ENCODE results near the gene HEG1. TPM values are rescaled to one million over a fixed set of nuclear protein-coding genes. Genes with fewer than 3 reads are reported as not detected.

Gene HEG1
- total and polyA plus RNA-seq, 2 of the 8 experiments (the other 6 are each of a cell fraction or from before 2014, with no cell fraction given) = 5.3 to 9.7 TPM

- H2AK5ac ChIP-seq (ENCODE audit: low read depth, low read length) = no peak overlapping the region
- no peak overlapping the region for H4K8ac ChIP-seq (ENCODE audit: extremely low read depth, insufficient read depth, low read length)
- no peaks in the 10 kb centered on the region for H3K79me2 ChIP-seq (ENCODE audit: control insufficient read depth in 1 of 2, insufficient read depth in 2 of 2, low read length in 2 of 2)
- no peak overlapping the region for H3K4me3 ChIP-seq (ENCODE audit: extremely low read depth in 1 of 4, insufficient read depth in 2 of 4, low read depth in 3 of 4, low read length in 4 of 4)
- TF ChIP-seq RBBP5 (IDR thresholded peaks at IDR 0.05; ENCODE audit: borderline replicate concordance, low read depth, low read length) (no peak), POLR2AphosphoS5 (IDR thresholded peaks at IDR 0.05; ENCODE audit: low read depth, low read length) (no peak), CBX5 (IDR thresholded peaks at IDR 0.05; ENCODE audit: low read depth, low read length) (no peak)
- H3K27ac ChIP-seq (ENCODE audit: low read depth, low read length) = no peak overlapping the region
- H3K23me2 ChIP-seq (ENCODE audit: low read depth, low read length) = no peaks in the 10 kb centered on the region; the same call in 1 of the 2 replicates
- H2BK120ac ChIP-seq (replicated peaks; ENCODE audit: low read depth, low read length) = no peak overlapping the region
- no peak overlapping the region for H4K5ac ChIP-seq (ENCODE audit: insufficient read length, low read depth, low read length)
- no peak overlapping the region for H3K9ac ChIP-seq (replicated peaks in 1 of 4; ENCODE audit: extremely low read depth in 1 of 4, low read depth in 3 of 4, low read length in 3 of 4)
- no peak overlapping the region for H3K18ac ChIP-seq (ENCODE audit: extremely low read depth, low read length)
- no peak overlapping the region for H3K56ac ChIP-seq (replicated peaks; ENCODE audit: insufficient read length, low read depth, low read length)
- no peak for DNase-seq (ENCODE audit: low read depth in 1 of 2, low spot score in 2 of 2)
- H4K91ac ChIP-seq (replicated peaks; ENCODE audit: insufficient read length, low read length) = no peak overlapping the region
- H2AFZ ChIP-seq (ENCODE audit: low read length) = no peak overlapping the region
- H3K79me1 ChIP-seq (ENCODE audit: low read depth, low read length) = no peaks in the 10 kb centered on the region
- H3K27me3 ChIP-seq (replicated peaks in 1 of 4; ENCODE audit: control insufficient read depth in 3 of 4, extremely low read depth in 1 of 4, insufficient read depth in 3 of 4, low read length in 3 of 4) = no peaks in the 10 kb centered on the region; a peak in 1 of 7 replicates
- no peak overlapping the region for H3K23ac ChIP-seq (ENCODE audit: insufficient read length)
- no peaks in the 10 kb centered on the region for H3K36me3 ChIP-seq (ENCODE audit: control insufficient read depth in 2 of 4, insufficient read depth in 4 of 4, low read length in 3 of 4)
- no peak overlapping the region for H2BK5ac ChIP-seq (ENCODE audit: low read depth, low read length)
- H2BK12ac ChIP-seq (ENCODE audit: low read depth, low read length) = no peak overlapping the region
- no peak overlapping the region for H3K4ac ChIP-seq (replicated peaks; ENCODE audit: insufficient read length, low read depth, low read length)
- 95% methylated on average over 2 of the region's 2 CpGs; no CpG with 5 or more reads in 1 of the 2 experiments for WGBS, 2 experiments (ENCODE audit: extremely low coverage in 1 of 2, insufficient coverage in 1 of 2, insufficient read length in 1 of 2, insufficient replicate concordance in 2 of 2, low coverage in 1 of 2, low lambda C conversion rate in 2 of 2, missing lambda C conversion rate in 1 of 2)
- FAIRE-seq = no peak
- H3K14ac ChIP-seq (ENCODE audit: insufficient read length) = no peak overlapping the region
- no peaks in the 10 kb centered on the region for H3K9me3 ChIP-seq (ENCODE audit: insufficient read depth in 2 of 2, low read depth in 1 of 2, low read length in 1 of 2)
- H3K4me1 ChIP-seq (replicated peaks in 1 of 4; ENCODE audit: control insufficient read depth in 3 of 4, insufficient read depth in 4 of 4, low read length in 3 of 4) = no peaks in the 10 kb centered on the region
- ChIA-PET POLR2A (ENCODE audit: partially characterized antibody) (no interaction called here), CTCF (ENCODE audit: partially characterized antibody) (interaction anchor here (0.6 to 10.5 kb wide), 15 partner anchors 10 to 595 kb away, joined by 3 to 126 read pairs (median 4); partner anchors contain the start of genes MUC13 and SNX4)
- no peak overlapping the region for H2BK20ac ChIP-seq (ENCODE audit: low read length)
- H3K4me2 ChIP-seq (ENCODE audit: insufficient read depth in 1 of 2, low read depth in 2 of 2, low read length in 2 of 2) = no peak overlapping the region
- H4K20me1 ChIP-seq (replicated peaks in 1 of 2; ENCODE audit: control insufficient read depth in 1 of 2, insufficient read depth in 2 of 2, low read length in 2 of 2) = no peaks in the 10 kb centered on the region
- no peak overlapping the region for H2BK15ac ChIP-seq (ENCODE audit: low read length)
Measured at GRCh38 chr3:124924741-124925140, 131.1 kb downstream of the HEG1 start.

All from H1 (cell line).